Hepatocyte (in vitro differentiated cells): ENCODE data around the gene CSMD2. TPM values are rescaled to one million over a fixed set of nuclear protein-coding genes. Genes with fewer than 3 reads are reported as not detected.

Experiments used
- DNase-seq: peaks from one replicate; pipeline ENCODE4 v3.0.0-alpha.2; 2016; ENCODE audit warnings: low spot score
- H2AFZ ChIP-seq: fragments of 200-600 bp; sonication (generic); 2 replicates; pipeline ENCODE4 v1.6.0; 2016; ENCODE audit warnings: antibody characterized with exemption, mild to moderate bottlenecking
- H3K27ac ChIP-seq: fragments of 200-600 bp; sonication (generic); 2 replicates; pipeline ENCODE4 v1.5.1; 2016; ENCODE audit warnings: mild to moderate bottlenecking
- H3K27me3 ChIP-seq: fragments of 200-600 bp; sonication (generic); 2 replicates; pipeline ENCODE4 v1.6.1; 2016
- H3K36me3 ChIP-seq: fragments of 200-600 bp; sonication (generic); replicated peaks from 2 replicates; pipeline ENCODE4 v1.5.1; 2016; ENCODE audit warnings: low read depth; ENCODE audit not compliant: insufficient read depth
- H3K4me1 ChIP-seq: fragments of 200-600 bp; sonication (generic); 2 replicates; pipeline ENCODE4 v1.5.1; 2016; ENCODE audit warnings: mild to moderate bottlenecking, moderate library complexity; ENCODE audit not compliant: insufficient read depth
- H3K4me2 ChIP-seq: fragments of 200-600 bp; sonication (generic); 2 replicates; pipeline ENCODE4 v1.6.0; 2016
- H3K4me3 ChIP-seq: fragments of 200-600 bp; sonication (generic); 2 replicates; pipeline ENCODE4 v1.5.1; 2016; ENCODE audit warnings: mild to moderate bottlenecking
- H3K79me2 ChIP-seq: fragments of 200-600 bp; sonication (generic); 2 replicates; pipeline ENCODE4 v1.6.0; 2017; ENCODE audit warnings: mild to moderate bottlenecking
- H3K9me2 ChIP-seq: fragments of 200-600 bp; sonication (generic); replicated peaks from 2 replicates; pipeline ENCODE4 v1.6.0; 2017; ENCODE audit warnings: mild to moderate bottlenecking; ENCODE audit not compliant: insufficient read depth
- H3K9me3 ChIP-seq: fragments of 200-600 bp; sonication (generic); 2 replicates; pipeline ENCODE4 v1.5.1; 2016; ENCODE audit warnings: low read depth, mild to moderate bottlenecking
- H4K20me1 ChIP-seq: fragments of 200-600 bp; sonication (generic); 2 replicates; pipeline ENCODE4 v1.6.0; 2016; ENCODE audit warnings: mild to moderate bottlenecking; ENCODE audit not compliant: insufficient read depth, poor library complexity, severe bottlenecking
- CTCF ChIP-seq: fragments of 200-600 bp; sonication (generic); IDR thresholded peaks from 2 replicates; pipeline ENCODE4 v1.5.1; 2016; ENCODE audit warnings: antibody characterized with exemption, mild to moderate bottlenecking; ENCODE audit not compliant: poor library complexity
- EZH2 ChIP-seq: fragments of 200-600 bp; sonication (generic); IDR thresholded peaks from 2 replicates; pipeline ENCODE4 v1.6.1; 2016; ENCODE audit warnings: antibody characterized with exemption, mild to moderate bottlenecking, borderline replicate concordance
- EZH2phosphoT487 ChIP-seq: fragments of 200-600 bp; sonication (generic); IDR thresholded peaks from one replicate; pipeline ENCODE4 v1.6.1; 2018; ENCODE audit warnings: antibody characterized with exemption, mild to moderate bottlenecking, low read depth, moderate library complexity; ENCODE audit not compliant: unreplicated experiment, severe bottlenecking
- WGBS: methylation state at CpG from one replicate; pipeline ENCODE4 v1.1.6; 2016; ENCODE audit warnings: low lambda C conversion rate; ENCODE audit errors: missing lambda C conversion rate; 5-methylcytosine and 5-hydroxymethylcytosine counted together
- polyA plus RNA-seq: library from polyadenylated mRNA; unstranded; fragments of >200 nt; fragmentation: Nextera tagmentation; extraction: Ambion mirVana; gene quantifications from 2 replicates; pipeline ENCODE4 v1.2.1, GENCODE V29; 2016
- total RNA-seq: library from RNA; depleted of rRNA; stranded (reverse); fragments of >200 nt; gene quantifications from 2 replicates; pipeline ENCODE4 v1.2.3, GENCODE V29; 2014

CSMD2 gene
- total and polyA plus RNA-seq, 2 experiments from 2014 or later = 0.10 to 0.37 TPM

- no peaks in the 10 kb centered on the region for H3K79me2 ChIP-seq
- no peaks in the 10 kb centered on the region for H3K9me3 ChIP-seq
- no peak overlapping the region for H3K4me2 ChIP-seq
- no peak for DNase-seq
- H3K27me3 ChIP-seq = no peaks in the 10 kb centered on the region
- H3K36me3 ChIP-seq = no peaks in the 10 kb centered on the region
- H3K4me1 ChIP-seq = no peaks in the 10 kb centered on the region
- H3K27ac ChIP-seq = no peak overlapping the region
- H2AFZ ChIP-seq = no peak overlapping the region
- H4K20me1 ChIP-seq = no peaks in the 10 kb centered on the region
- H3K9me2 ChIP-seq = no peaks in the 10 kb centered on the region
- H3K4me3 ChIP-seq = no peak overlapping the region
- no peak for TF ChIP-seq EZH2
- no peak for TF ChIP-seq CTCF
- no peak for TF ChIP-seq EZH2phosphoT487
- WGBS = 91% methylated on average over 13 of the region's 13 CpGs
These were observed 36.7 kb downstream of the CSMD2 start for GRCh38 chr1:34128186-34128889.

DNA sequence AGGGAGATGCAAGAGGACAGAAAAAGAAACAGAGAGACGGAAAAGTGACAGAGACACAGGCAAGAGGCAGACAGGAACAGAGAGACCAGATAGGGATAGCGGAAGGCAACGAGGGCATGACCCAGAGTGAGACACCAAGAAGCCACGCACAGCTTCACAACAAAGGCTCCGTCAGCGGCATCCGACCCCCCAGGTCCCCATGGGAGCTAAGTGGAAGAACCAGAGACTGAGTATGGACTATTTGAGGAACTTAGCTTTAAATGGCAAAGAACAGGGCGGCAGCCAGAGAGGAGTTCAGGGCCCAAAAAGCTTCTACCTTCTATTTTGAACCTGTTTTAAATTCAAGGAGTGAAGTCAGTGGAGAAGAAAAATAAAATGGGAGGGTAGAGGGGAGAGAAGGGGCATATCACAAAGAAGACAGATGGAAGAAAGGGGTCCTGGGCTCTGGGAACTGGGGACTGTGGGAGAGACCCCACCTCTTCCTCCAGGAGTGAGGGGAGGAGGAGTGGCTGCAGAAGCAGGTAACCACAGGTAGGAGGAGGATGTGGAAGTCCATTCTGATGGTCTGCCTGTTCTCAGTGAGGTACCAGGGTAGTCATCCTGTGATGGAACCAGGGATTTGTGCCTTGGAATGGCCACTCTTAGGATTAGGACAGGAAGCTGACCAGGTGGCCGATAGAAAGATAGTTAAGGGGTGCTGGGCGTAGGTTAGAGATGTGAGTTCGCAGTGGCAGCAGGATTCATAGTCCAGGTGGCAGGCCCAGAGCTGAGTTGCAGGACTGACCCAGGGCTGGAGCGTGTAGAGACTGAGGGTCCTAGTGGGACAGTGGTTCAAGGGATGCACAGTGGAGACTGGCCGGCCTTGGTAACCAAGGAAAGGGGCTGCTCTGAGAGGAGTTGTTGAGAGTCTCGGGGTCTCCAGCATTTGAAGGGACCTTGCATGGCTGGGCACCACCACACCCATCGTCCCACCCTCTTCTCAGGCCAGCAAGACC, 37.7 kb downstream of the CSMD2 start:
- H3K27ac ChIP-seq = no peak overlapping the region
- no peak for DNase-seq
- no peak overlapping the region for H2AFZ ChIP-seq
- H3K9me3 ChIP-seq = no peaks in the 10 kb centered on the region
- no peaks in the 10 kb centered on the region for H3K27me3 ChIP-seq
- H3K36me3 ChIP-seq = no peaks in the 10 kb centered on the region
- 87% methylated on average over 15 of the region's 15 CpGs for WGBS
- no peak for TF ChIP-seq EZH2phosphoT487
- no peak for TF ChIP-seq CTCF
- no peak overlapping the region for H3K4me3 ChIP-seq
- H3K4me1 ChIP-seq = no peaks in the 10 kb centered on the region
- H4K20me1 ChIP-seq = no peaks in the 10 kb centered on the region
- H3K79me2 ChIP-seq = no peaks in the 10 kb centered on the region
- H3K9me2 ChIP-seq = no peaks in the 10 kb centered on the region
- H3K4me2 ChIP-seq = no peak overlapping the region

GRCh38 chr1:34126486-34126885, 38.5 kb downstream of the CSMD2 start:
- H3K4me3 ChIP-seq = no peak overlapping the region
- H4K20me1 ChIP-seq = no peaks in the 10 kb centered on the region
- H3K27ac ChIP-seq = no peak overlapping the region
- H3K4me2 ChIP-seq = no peak overlapping the region
- H3K4me1 ChIP-seq = no peaks in the 10 kb centered on the region
- H2AFZ ChIP-seq = no peak overlapping the region
- H3K79me2 ChIP-seq = no peaks in the 10 kb centered on the region
- H3K36me3 ChIP-seq = no peaks in the 10 kb centered on the region
- no peak for TF ChIP-seq EZH2phosphoT487
- no peak for TF ChIP-seq CTCF
- no peak for TF ChIP-seq EZH2
- H3K27me3 ChIP-seq = no peaks in the 10 kb centered on the region
- DNase-seq = no peak
- WGBS = 86% methylated on average over 6 of the region's 6 CpGs
- H3K9me3 ChIP-seq = no peaks in the 10 kb centered on the region
- H3K9me2 ChIP-seq = no peaks in the 10 kb centered on the region
